Stomach (tissue), 4 donors: ENCODE results near the gene ERC2.

ENCODE experiments used
- EP300 ChIP-seq: sonication (generic); formaldehyde crosslinking; IDR thresholded peaks from one replicate; pipeline ENCODE4 v1.6.1; 2017; ENCODE audit warnings: antibody characterized with exemption
- POLR2A ChIP-seq, 4 donors: fragments of 450-650 bp; IDR thresholded peaks; one replicate each; pipeline ENCODE4 v1.6.1; 2016; ENCODE audit warnings: antibody characterized with exemption in 4 of 4, control low read depth in 2 of 4, mild to moderate bottlenecking in 1 of 4, moderate library complexity in 1 of 4
- POLR2AphosphoS5 ChIP-seq, 3 donors: sonication (generic); formaldehyde crosslinking; IDR thresholded peaks; one replicate each; pipeline ENCODE4 v1.6.1; 2016; ENCODE audit warnings: antibody characterized with exemption in 3 of 3
- TF ChIP-seq, protein P1 (sequence below), 7 experiments: fragments of 450-650 bp in 4 of 7; fragments of 200-600 bp in 3 of 7; sonication (generic) in 3 of 7; IDR thresholded peaks; one replicate each; pipeline ENCODE4 v1.5.1; 2016 to 2019; ENCODE audit warnings: antibody characterized with exemption in 7 of 7, control low read depth in 2 of 7, mild to moderate bottlenecking in 1 of 7

- TF ChIP-seq, protein P1, sequence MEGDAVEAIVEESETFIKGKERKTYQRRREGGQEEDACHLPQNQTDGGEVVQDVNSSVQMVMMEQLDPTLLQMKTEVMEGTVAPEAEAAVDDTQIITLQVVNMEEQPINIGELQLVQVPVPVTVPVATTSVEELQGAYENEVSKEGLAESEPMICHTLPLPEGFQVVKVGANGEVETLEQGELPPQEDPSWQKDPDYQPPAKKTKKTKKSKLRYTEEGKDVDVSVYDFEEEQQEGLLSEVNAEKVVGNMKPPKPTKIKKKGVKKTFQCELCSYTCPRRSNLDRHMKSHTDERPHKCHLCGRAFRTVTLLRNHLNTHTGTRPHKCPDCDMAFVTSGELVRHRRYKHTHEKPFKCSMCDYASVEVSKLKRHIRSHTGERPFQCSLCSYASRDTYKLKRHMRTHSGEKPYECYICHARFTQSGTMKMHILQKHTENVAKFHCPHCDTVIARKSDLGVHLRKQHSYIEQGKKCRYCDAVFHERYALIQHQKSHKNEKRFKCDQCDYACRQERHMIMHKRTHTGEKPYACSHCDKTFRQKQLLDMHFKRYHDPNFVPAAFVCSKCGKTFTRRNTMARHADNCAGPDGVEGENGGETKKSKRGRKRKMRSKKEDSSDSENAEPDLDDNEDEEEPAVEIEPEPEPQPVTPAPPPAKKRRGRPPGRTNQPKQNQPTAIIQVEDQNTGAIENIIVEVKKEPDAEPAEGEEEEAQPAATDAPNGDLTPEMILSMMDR (IDR thresholded peaks at IDR 0.05): no peak
- no peak for TF ChIP-seq POLR2A (IDR thresholded peaks at IDR 0.05)
- no peak for TF ChIP-seq POLR2AphosphoS5 (IDR thresholded peaks at IDR 0.05)
- no peak for TF ChIP-seq EP300
Measured at GRCh38 chr3:55749036-55749435, 719.2 kb downstream of the ERC2 start.
